ENCODE measurements around the gene LYRM7.

Gene LYRM7

GRCh38 chr5:131254741-131255140 lies 84.0 kb downstream of the LYRM7 start:
- TF ChIP-seq FOXP2 (optimal IDR thresholded peaks at IDR 0.05; ENCODE audit: borderline replicate concordance, extremely low read depth, extremely low read length, insufficient read depth): no peak
- TF ChIP-seq REST (IDR thresholded peaks at IDR 0.05; ENCODE audit: insufficient read depth in 1 of 2, low read depth in 2 of 2, low read length in 2 of 2): no peak
- no peak for TF ChIP-seq TAF1 (IDR thresholded peaks at IDR 0.05; ENCODE audit: borderline replicate concordance, insufficient read depth, low read length)
- no peak for TF ChIP-seq POLR2AphosphoS5 (IDR thresholded peaks at IDR 0.05; ENCODE audit: low read depth, low read length)
- no peak for TF ChIP-seq SIN3A (IDR thresholded peaks at IDR 0.05; ENCODE audit: borderline replicate concordance, insufficient read depth, low read length)

Measured in PFSK-1 (cell line).